H9 (cell line): ENCODE measurements around the gene APOBEC3H. TPM values are rescaled to one million over a fixed set of nuclear protein-coding genes. Genes with fewer than 3 reads are reported as not detected.

ENCODE experiments used
- DNase-seq: peaks from one replicate; pipeline ENCODE4 v3.0.0-alpha.2; 2017
- H2AFZ ChIP-seq: one replicate; pipeline ENCODE4 v1.6.1; 2013; ENCODE audit warnings: mild to moderate bottlenecking, low read length, control low read depth, moderate library complexity
- H2AK5ac ChIP-seq: 2 replicates; pipeline ENCODE4 v1.6.1; 2013; ENCODE audit warnings: low read length, control low read depth, mixed read lengths; ENCODE audit not compliant: insufficient read length
- H2BK120ac ChIP-seq: one replicate; pipeline ENCODE4 v1.6.1; 2013; ENCODE audit warnings: low read depth, mild to moderate bottlenecking, low read length, control low read depth, inconsistent platforms; ENCODE audit not compliant: poor library complexity, severe bottlenecking
- H2BK12ac ChIP-seq: 2 replicates; pipeline ENCODE4 v1.6.1; 2013; ENCODE audit warnings: low read length, control low read depth, mixed read lengths, low read depth; ENCODE audit not compliant: insufficient read length
- H2BK15ac ChIP-seq: 2 replicates; pipeline ENCODE4 v1.6.1; 2013; ENCODE audit warnings: low read depth, low read length, control low read depth
- H2BK20ac ChIP-seq: one replicate; pipeline ENCODE4 v1.6.1; 2013; ENCODE audit warnings: low read depth, mild to moderate bottlenecking, low read length, control low read depth, inconsistent platforms; ENCODE audit not compliant: poor library complexity, severe bottlenecking
- H2BK5ac ChIP-seq: 2 replicates; pipeline ENCODE4 v1.6.1; 2013; ENCODE audit warnings: low read length, control low read depth, mixed read lengths; ENCODE audit not compliant: insufficient read length
- H3K14ac ChIP-seq: 2 replicates; pipeline ENCODE4 v1.6.1; 2013; ENCODE audit warnings: low read length, control low read depth; ENCODE audit not compliant: insufficient read depth
- H3K18ac ChIP-seq: 2 replicates; pipeline ENCODE4 v1.6.1; 2013; ENCODE audit warnings: low read depth, mild to moderate bottlenecking, mixed read lengths, low read length, control low read depth; ENCODE audit not compliant: insufficient read length
- H3K23ac ChIP-seq: 2 replicates; pipeline ENCODE4 v1.6.1; 2013; ENCODE audit warnings: low read length, control low read depth, mixed read lengths, low read depth; ENCODE audit not compliant: insufficient read length
- H3K23me2 ChIP-seq: 2 replicates; pipeline ENCODE4 v1.6.1; 2013; ENCODE audit warnings: low read depth, mild to moderate bottlenecking, mixed read lengths, low read length, control low read depth; ENCODE audit not compliant: insufficient read length, poor library complexity, severe bottlenecking
- H3K27ac ChIP-seq: 2 replicates; pipeline ENCODE4 v1.5.1; 2013; ENCODE audit warnings: low read length, control low read depth, mixed read lengths, low read depth; ENCODE audit not compliant: insufficient read length
- H3K27me3 ChIP-seq: 2 replicates; pipeline ENCODE4 v1.6.1; 2013; ENCODE audit warnings: low read length, control low read depth, inconsistent platforms; ENCODE audit not compliant: insufficient read depth
- H3K4ac ChIP-seq: 2 replicates; pipeline ENCODE4 v1.6.1; 2013; ENCODE audit warnings: low read depth, mild to moderate bottlenecking, control low read depth, inconsistent platforms, low read length, moderate library complexity
- H3K4me1 ChIP-seq: 2 replicates; pipeline ENCODE4 v1.6.1; 2013; ENCODE audit warnings: low read length, control low read depth, inconsistent platforms; ENCODE audit not compliant: insufficient read depth
- H3K4me2 ChIP-seq: 2 replicates; pipeline ENCODE4 v1.6.1; 2013; ENCODE audit warnings: low read length, control low read depth, mixed read lengths; ENCODE audit not compliant: insufficient read length, insufficient read depth
- H3K56ac ChIP-seq: 2 replicates; pipeline ENCODE4 v1.6.1; 2013; ENCODE audit warnings: low read depth, mild to moderate bottlenecking, mixed read lengths, low read length, control low read depth; ENCODE audit not compliant: insufficient read length
- H3K79me1 ChIP-seq: 2 replicates; pipeline ENCODE4 v1.6.1; 2013; ENCODE audit warnings: low read depth, mild to moderate bottlenecking, moderate library complexity, low read length, control low read depth, inconsistent platforms; ENCODE audit not compliant: insufficient read depth, poor library complexity, severe bottlenecking
- H3K79me2 ChIP-seq: 2 replicates; pipeline ENCODE4 v1.6.1; 2013; ENCODE audit warnings: low read length, control low read depth, inconsistent platforms; ENCODE audit not compliant: insufficient read depth
- H3K9ac ChIP-seq: 2 replicates; pipeline ENCODE4 v1.6.1; 2013; ENCODE audit warnings: low read length, control low read depth, mixed read lengths; ENCODE audit not compliant: insufficient read length; ENCODE audit errors: extremely low read depth
- H3K9me3 ChIP-seq: one replicate; pipeline ENCODE4 v1.6.1; 2013; ENCODE audit warnings: low read depth, low read length, inconsistent platforms; ENCODE audit not compliant: control insufficient read depth
- H3T11ph ChIP-seq: one replicate; pipeline ENCODE4 v1.6.1; 2013; ENCODE audit warnings: mild to moderate bottlenecking, low read length, control low read depth, inconsistent platforms
- H4K20me1 ChIP-seq: one replicate; pipeline ENCODE4 v1.6.1; 2013; ENCODE audit not compliant: control insufficient read depth, insufficient read length, insufficient read depth
- H4K5ac ChIP-seq: 2 replicates; pipeline ENCODE4 v1.6.1; 2013; ENCODE audit warnings: low read depth, mild to moderate bottlenecking, mixed read lengths, low read length, control low read depth; ENCODE audit not compliant: insufficient read length
- H4K8ac ChIP-seq: replicated peaks from 2 replicates; pipeline ENCODE4 v1.6.1; 2013; ENCODE audit warnings: low read length, control low read depth, mixed read lengths, low read depth; ENCODE audit not compliant: insufficient read length
- H4K91ac ChIP-seq: 2 replicates; pipeline ENCODE4 v1.6.1; 2013; ENCODE audit warnings: low read depth, mild to moderate bottlenecking, moderate library complexity, mixed read lengths, low read length, control low read depth; ENCODE audit not compliant: insufficient read length
- H3K27ac Mint-ChIP-seq, 3 experiments: 2 replicates in 2 of 3; 3 replicates in 1 of 3; pipeline ENCODE4 v1.8.0; 2020 to 2021; ENCODE audit warnings: mixed read lengths in 3 of 3, mild to moderate bottlenecking in 1 of 3, moderate library complexity in 1 of 3
- H3K27me3 Mint-ChIP-seq: 2 replicates; pipeline ENCODE4 v1.8.0; 2021; ENCODE audit warnings: low read depth, mild to moderate bottlenecking, moderate library complexity, mixed read lengths
- H3K36me3 Mint-ChIP-seq, 3 experiments: 2 replicates in 2 of 3; 3 replicates in 1 of 3; pipeline ENCODE4 v1.8.0; 2020 to 2021; ENCODE audit warnings: low read depth in 3 of 3, mixed read lengths in 3 of 3; ENCODE audit not compliant: insufficient read depth in 1 of 3
- H3K4me1 Mint-ChIP-seq, 2 experiments: 2 replicates each; pipeline ENCODE4 v1.8.0; 2020; ENCODE audit warnings: mixed read lengths in 2 of 2
- H3K4me3 Mint-ChIP-seq, 2 experiments: 2 replicates in 1 of 2; 3 replicates in 1 of 2; pipeline ENCODE4 v1.8.0; 2020 to 2021; ENCODE audit warnings: mild to moderate bottlenecking in 2 of 2, mixed read lengths in 2 of 2, moderate library complexity in 1 of 2
- H3K9me3 Mint-ChIP-seq, 2 experiments: 2 replicates in 1 of 2; 3 replicates in 1 of 2; pipeline ENCODE4 v1.8.0; 2020; ENCODE audit warnings: mild to moderate bottlenecking in 2 of 2, mixed read lengths in 2 of 2, moderate library complexity in 1 of 2
- CTCF ChIP-seq: fragments of 200-600 bp; sonication (generic); conservative IDR thresholded peaks from 3 replicates; pipeline ENCODE4 v1.8.0; 2021; ENCODE audit warnings: antibody characterized with exemption, mild to moderate bottlenecking
- WGBS: extraction: QIAGEN DNeasy Blood & Tissue Kit; methylation state at CpG from one replicate; pipeline ENCODE4 v1.1.7; 2013; ENCODE audit warnings: missing lambda C conversion rate, low lambda C conversion rate, mixed read lengths; ENCODE audit not compliant: insufficient read length; ENCODE audit errors: extremely low coverage; 5-methylcytosine and 5-hydroxymethylcytosine counted together
- total RNA-seq: library from RNA; stranded (reverse); gene quantifications from 2 replicates; pipeline ENCODE4 v1.2.1, GENCODE V29; 2021

Gene APOBEC3H
- total RNA-seq, 1 experiment from 2014 or later, result 0.48 TPM

GRCh38 chr22:39108487-39108886 is 11.4 kb downstream of the APOBEC3H start:
- Histone ChIP-seq H3K18ac (no peak overlapping the region), H4K5ac (no peak overlapping the region), H3K27ac (no peak overlapping the region), H4K8ac (no peak overlapping the region), H3K9ac (no peak overlapping the region), H3T11ph (no peak overlapping the region), H2AK5ac (no peak overlapping the region), H3K4me2 (no peak overlapping the region), H3K4ac (no peak overlapping the region), H3K56ac (no peak overlapping the region), H2BK20ac (no peak overlapping the region), H3K79me1 (no peaks in the 10 kb centered on the region), H3K14ac (no peak overlapping the region), H3K23me2 (no peaks in the 10 kb centered on the region), H3K79me2 (no peaks in the 10 kb centered on the region), H2BK12ac (no peak overlapping the region), H3K4me1 (peaks cover 3% of the 10 kb centered on the region; the same call in 1 of the 2 replicates), H2BK5ac (no peak overlapping the region), H3K27me3 (no peaks in the 10 kb centered on the region; the same call in 1 of the 2 replicates), H4K20me1 (no peaks in the 10 kb centered on the region), H3K9me3 (no peaks in the 10 kb centered on the region), H4K91ac (no peak overlapping the region), H3K23ac (no peak overlapping the region), H2AFZ (no peak overlapping the region), H2BK15ac (no peak overlapping the region), H2BK120ac (no peak overlapping the region)
- peaks cover 0 to 3% of the 10 kb centered on the region in 2 experiments; a peak in 1 of 5 replicates for H3K9me3 Mint-ChIP-seq
- no peaks in the 10 kb centered on the region for H3K27me3 Mint-ChIP-seq
- H3K27ac Mint-ChIP-seq, result no peak overlapping the region
- TF ChIP-seq CTCF, result no peak
- H3K36me3 Mint-ChIP-seq, result no peaks in the 10 kb centered on the region
- no CpG with 5 or more reads among the region's 4 CpGs for WGBS
- peaks cover 14 to 18% of the 10 kb centered on the region in 2 experiments for H3K4me1 Mint-ChIP-seq
- no peak for DNase-seq
- no peak overlapping the region for H3K4me3 Mint-ChIP-seq
